HG03135 (cell line): ENCODE data around the gene APOLD1.
"Not testable (repeated sequence)": the region's sequence is repeated elsewhere in the genome, so short reads cannot be mapped to it uniquely, and the experiment has no call there.

Experiments used
- ATAC-seq: cut with Tn5 transposase; IDR thresholded peaks from one replicate; pipeline ENCODE4 v1.9.1; 2021; ENCODE audit warnings: mild to moderate bottlenecking, moderate library complexity; ENCODE audit not compliant: unreplicated experiment

Gene APOLD1

GRCh38 chr12:12839003-12839395 lies 53.5 kb downstream of the APOLD1 start:
- ATAC-seq, result no peak

- not testable (repeated sequence) for ATAC-seq
Observed at GRCh38 chr12:12839439-12839838, 54.0 kb downstream of the APOLD1 start.

GRCh38 chr12:12839873-12840579 lies 54.6 kb downstream of the APOLD1 start:
- no peak for ATAC-seq

GRCh38 chr12:12840580-12840899 lies 55.1 kb downstream of the APOLD1 start:
- ATAC-seq, result no peak
